Measurements from ENCODE around the gene LITAF. TPM values are rescaled to one million over a fixed set of nuclear protein-coding genes. Genes with fewer than 3 reads are reported as not detected.
"Not testable (repeated sequence)": the region's sequence is repeated elsewhere in the genome, so short reads cannot be mapped to it uniquely, and the experiment has no call there.

Gene LITAF
- total RNA-seq, 1 donor from 2014 or later, result 55.8 TPM

DNA sequence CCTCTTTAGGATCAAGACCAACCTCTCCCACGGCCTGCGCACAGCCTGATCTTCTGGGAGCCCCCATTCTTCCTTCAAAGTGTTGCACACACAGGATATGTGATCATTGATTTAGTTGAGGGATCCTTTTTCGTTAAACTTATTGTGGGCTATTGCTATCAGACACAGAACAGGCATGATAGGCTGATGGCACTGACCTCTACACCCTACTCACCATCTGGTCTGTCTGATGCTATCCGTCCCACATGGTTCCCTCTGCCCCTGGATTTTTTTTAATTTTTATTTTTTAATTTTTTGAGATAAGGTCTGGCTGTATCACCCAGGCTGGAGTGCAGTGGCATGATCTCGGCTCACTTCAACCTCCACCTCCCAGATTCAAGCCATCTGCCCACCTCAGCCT, 19.2 kb upstream of the LITAF start:
- DNase-seq (ENCODE audit: low read depth), result no peak
- Histone ChIP-seq H3K27me3 (ENCODE audit: control insufficient read depth, insufficient read depth, low read length) (no peaks in the 10 kb centered on the region), H3K36me3 (ENCODE audit: control insufficient read depth, insufficient read depth, low read length) (no peaks in the 10 kb centered on the region), H3K4me3 (ENCODE audit: low read depth, low read length) (no peak overlapping the region)
- TF ChIP-seq, protein P1, sequence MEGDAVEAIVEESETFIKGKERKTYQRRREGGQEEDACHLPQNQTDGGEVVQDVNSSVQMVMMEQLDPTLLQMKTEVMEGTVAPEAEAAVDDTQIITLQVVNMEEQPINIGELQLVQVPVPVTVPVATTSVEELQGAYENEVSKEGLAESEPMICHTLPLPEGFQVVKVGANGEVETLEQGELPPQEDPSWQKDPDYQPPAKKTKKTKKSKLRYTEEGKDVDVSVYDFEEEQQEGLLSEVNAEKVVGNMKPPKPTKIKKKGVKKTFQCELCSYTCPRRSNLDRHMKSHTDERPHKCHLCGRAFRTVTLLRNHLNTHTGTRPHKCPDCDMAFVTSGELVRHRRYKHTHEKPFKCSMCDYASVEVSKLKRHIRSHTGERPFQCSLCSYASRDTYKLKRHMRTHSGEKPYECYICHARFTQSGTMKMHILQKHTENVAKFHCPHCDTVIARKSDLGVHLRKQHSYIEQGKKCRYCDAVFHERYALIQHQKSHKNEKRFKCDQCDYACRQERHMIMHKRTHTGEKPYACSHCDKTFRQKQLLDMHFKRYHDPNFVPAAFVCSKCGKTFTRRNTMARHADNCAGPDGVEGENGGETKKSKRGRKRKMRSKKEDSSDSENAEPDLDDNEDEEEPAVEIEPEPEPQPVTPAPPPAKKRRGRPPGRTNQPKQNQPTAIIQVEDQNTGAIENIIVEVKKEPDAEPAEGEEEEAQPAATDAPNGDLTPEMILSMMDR (IDR thresholded peaks at IDR 0.05; ENCODE audit: insufficient read depth, low read length, poor library complexity, severe bottlenecking), result no peak

DNA sequence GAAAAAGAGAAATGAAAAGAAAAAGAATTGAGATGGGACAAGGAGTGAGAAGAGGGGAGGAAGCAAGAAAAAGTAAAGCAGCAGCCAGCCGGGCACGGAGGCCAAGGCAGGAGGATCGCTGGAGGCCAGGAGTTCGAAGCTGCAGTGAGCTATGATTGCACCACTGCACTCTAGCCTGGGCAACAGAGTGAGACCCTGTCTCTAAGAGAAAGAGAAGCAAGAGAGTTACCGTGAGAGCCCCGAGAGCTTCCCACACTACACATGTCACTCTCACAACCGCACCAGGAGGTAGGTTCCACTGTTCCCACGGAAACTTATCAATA, 18.8 kb upstream of the LITAF start:
- Histone ChIP-seq H3K4me3 (ENCODE audit: low read depth, low read length) (no peak overlapping the region), H3K36me3 (ENCODE audit: control insufficient read depth, insufficient read depth, low read length) (no peaks in the 10 kb centered on the region), H3K27me3 (ENCODE audit: control insufficient read depth, insufficient read depth, low read length) (no peaks in the 10 kb centered on the region)
- no peak for DNase-seq (ENCODE audit: low read depth)
- TF ChIP-seq, protein P1 (IDR thresholded peaks at IDR 0.05; ENCODE audit: insufficient read depth, low read length, poor library complexity, severe bottlenecking), result no peak

DNA sequence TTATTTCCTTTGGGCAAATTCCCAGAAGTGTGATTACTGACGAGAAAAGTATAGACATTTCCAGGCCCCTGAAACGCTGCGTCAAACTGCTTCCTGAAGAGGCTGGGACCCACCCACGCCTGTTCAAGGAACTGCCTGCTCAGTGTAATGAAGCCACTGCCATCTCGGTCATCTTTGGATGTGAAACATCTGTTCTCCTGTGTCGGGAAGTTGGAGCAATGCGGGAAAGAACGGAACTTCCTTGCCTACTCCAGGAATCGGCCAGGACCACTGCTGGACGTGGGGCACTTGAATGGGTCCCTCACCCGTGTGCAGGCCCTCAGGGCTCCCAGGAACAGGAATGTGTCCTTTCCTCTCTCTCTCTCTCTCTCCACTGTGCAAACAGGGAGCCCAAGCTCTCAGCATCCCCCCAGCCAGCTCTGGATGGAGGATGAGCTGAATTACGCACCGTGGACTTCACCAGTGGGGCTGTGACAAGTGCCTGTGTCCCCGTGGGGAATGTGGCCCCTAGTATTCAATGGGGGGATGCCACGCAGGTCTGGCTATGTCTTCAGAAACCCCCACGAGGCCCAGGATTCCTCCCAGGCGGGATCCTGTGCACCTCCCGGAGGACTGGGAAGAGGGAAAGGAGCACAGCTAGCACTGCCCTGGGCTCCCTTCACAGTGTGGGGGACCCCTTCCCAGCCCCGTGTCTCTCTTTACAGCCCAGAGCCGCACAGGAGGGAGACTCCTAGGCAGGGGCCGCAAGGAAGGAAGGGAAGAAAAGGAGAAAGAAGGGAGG, 18.3 kb upstream of the LITAF start:
- TF ChIP-seq, protein P1 (IDR thresholded peaks at IDR 0.05; ENCODE audit: insufficient read depth, low read length, poor library complexity, severe bottlenecking), result no peak
- H3K36me3 ChIP-seq (ENCODE audit: control insufficient read depth, insufficient read depth, low read length), result no peaks in the 10 kb centered on the region
- DNase-seq (ENCODE audit: low read depth), result no peak
- H3K4me3 ChIP-seq (ENCODE audit: low read depth, low read length), result no peak overlapping the region
- no peaks in the 10 kb centered on the region for H3K27me3 ChIP-seq (ENCODE audit: control insufficient read depth, insufficient read depth, low read length)

DNA sequence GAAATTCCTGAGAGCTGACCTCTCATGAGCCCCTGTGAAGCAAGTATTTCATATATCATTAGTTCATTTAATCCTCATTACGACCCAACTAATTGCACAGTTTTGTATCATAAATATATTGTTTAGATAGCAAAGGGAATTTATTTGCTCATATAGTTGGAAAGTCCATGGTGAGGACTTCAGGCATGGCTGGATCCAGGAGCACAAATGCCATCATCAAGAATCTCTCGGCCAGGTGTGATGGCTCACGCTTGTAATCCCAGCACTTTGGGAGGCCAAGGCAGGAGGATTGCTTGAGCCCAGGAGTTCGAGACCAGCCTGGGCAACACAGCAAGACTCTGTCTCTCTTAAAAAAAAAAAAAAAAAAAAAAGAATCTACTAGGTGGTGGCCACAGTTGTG, 17.6 kb upstream of the LITAF start:
- not testable (repeated sequence) for DNase-seq (ENCODE audit: low read depth); H3K36me3 ChIP-seq (ENCODE audit: control insufficient read depth, insufficient read depth, low read length); H3K4me3 ChIP-seq (ENCODE audit: low read depth, low read length); H3K27me3 ChIP-seq (ENCODE audit: control insufficient read depth, insufficient read depth, low read length)

DNA sequence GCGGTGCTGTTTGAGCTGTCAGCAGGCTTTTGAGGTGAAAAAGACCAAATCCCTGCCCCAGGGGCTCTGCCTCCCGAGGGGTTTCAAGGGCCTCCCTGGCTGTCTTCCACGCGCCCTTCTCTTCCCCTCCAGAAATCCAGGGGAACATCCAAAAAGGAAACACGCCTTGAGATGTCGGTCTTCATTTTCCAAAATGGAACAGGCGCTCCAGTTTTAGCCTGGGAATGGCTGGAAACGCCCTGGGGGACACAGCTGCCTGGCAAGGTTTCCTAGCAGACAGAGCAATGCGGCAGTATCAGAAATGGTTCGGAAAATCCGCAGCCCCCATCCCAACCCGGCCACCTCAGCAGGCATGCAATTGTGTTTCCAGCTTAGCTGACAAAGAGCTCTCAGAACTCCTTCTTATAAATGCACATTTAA, 16.6 kb upstream of the LITAF start:
- no peaks in the 10 kb centered on the region for H3K27me3 ChIP-seq (ENCODE audit: control insufficient read depth, insufficient read depth, low read length)
- no peak overlapping the region for H3K4me3 ChIP-seq (ENCODE audit: low read depth, low read length)
- no peaks in the 10 kb centered on the region for H3K36me3 ChIP-seq (ENCODE audit: control insufficient read depth, insufficient read depth, low read length)
- DNase-seq (ENCODE audit: low read depth), result no peak
- TF ChIP-seq, protein P1 (IDR thresholded peaks at IDR 0.05; ENCODE audit: insufficient read depth, low read length, poor library complexity, severe bottlenecking), result no peak

DNA sequence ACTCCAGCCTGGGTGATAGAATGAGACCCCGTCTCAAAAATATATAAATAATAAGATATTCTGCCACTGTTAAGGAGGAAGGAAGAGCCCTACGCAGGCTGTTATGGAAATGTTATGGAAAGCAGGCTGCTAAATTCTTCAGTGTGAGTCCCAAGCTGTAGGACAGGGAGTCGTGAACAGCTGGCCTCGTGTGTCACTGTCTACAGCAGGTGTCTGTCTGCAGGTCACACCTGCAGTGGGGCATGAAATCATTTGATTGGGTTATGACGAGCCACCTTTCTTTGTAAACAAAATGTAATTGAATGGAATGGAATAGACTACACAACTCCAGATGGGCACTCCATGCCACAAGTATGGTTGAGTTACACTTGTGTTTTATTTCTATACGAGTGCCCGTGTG, 15.6 kb upstream of the LITAF start:
- H3K36me3 ChIP-seq (ENCODE audit: control insufficient read depth, insufficient read depth, low read length), result no peaks in the 10 kb centered on the region
- TF ChIP-seq, protein P1 (IDR thresholded peaks at IDR 0.05; ENCODE audit: insufficient read depth, low read length, poor library complexity, severe bottlenecking), result no peak
- no peak for DNase-seq (ENCODE audit: low read depth)
- H3K4me3 ChIP-seq (ENCODE audit: low read depth, low read length), result no peak overlapping the region
- no peaks in the 10 kb centered on the region for H3K27me3 ChIP-seq (ENCODE audit: control insufficient read depth, insufficient read depth, low read length)

Data from kidney epithelial cell (primary cell).